Stimulated activated CD4-positive, alpha-beta T cell treated with anti-CD3 and anti-CD28 coated beads, Interleukin-1b, Interleukin-23, amount 100 ng/mL, for 4 hours (primary cell): ENCODE measurements around the gene NCAM1.

Experiments
- DNase-seq, 2 donors: peaks; one replicate each; pipeline ENCODE4 v3.0.0-alpha.2; 2020; ENCODE audit warnings: low read depth in 2 of 2

The NCAM1 gene

GRCh38 chr11:113311536-113311935 is 350.3 kb downstream of the NCAM1 start:
- DNase-seq = no peak

GRCh38 chr11:113313601-113314000 is 352.4 kb downstream of the NCAM1 start:
- DNase-seq = no peak

- no peak for DNase-seq
These were observed 352.8 kb downstream of the NCAM1 start for GRCh38 chr11:113314065-113314388.

GRCh38 chr11:113314389-113315301 is 353.4 kb downstream of the NCAM1 start, which contains the start of gene TTC12:
Gene TTC12, plus strand, starts transcription at chr11:113314583. Its CDS starts 1,675 bp downstream, at chr11:113316258.
- DNase-seq = peak; percentile 89 to 95

- DNase-seq = no peak
These were observed 354.6 kb downstream of the NCAM1 start for GRCh38 chr11:113315811-113316210.

GRCh38 chr11:113316256-113316655 is 355.0 kb downstream of the NCAM1 start:
- DNase-seq = no peak

- no peak for DNase-seq
These were observed 356.1 kb downstream of the NCAM1 start for GRCh38 chr11:113317339-113317738.

- no peak for DNase-seq
These were observed 357.9 kb downstream of the NCAM1 start for GRCh38 chr11:113319085-113319484.

GRCh38 chr11:113322158-113322557 is 360.9 kb downstream of the NCAM1 start:
- no peak for DNase-seq

- DNase-seq = no peak
These were observed 363.0 kb downstream of the NCAM1 start for GRCh38 chr11:113324250-113324649.
